K562 (cell line): ENCODE measurements around the gene CTNNB1. TPM values are rescaled to one million over a fixed set of nuclear protein-coding genes. Genes with fewer than 3 reads are reported as not detected.

ENCODE experiments used
- ARID2 ChIP-seq: fragments of 450-650 bp; IDR thresholded peaks from 2 replicates; pipeline ENCODE4 v1.6.1; 2017; ENCODE audit warnings: antibody characterized with exemption, mild to moderate bottlenecking
- ARID3B ChIP-seq: fragments of 250-450 bp; sonication (Bioruptor Pico); IDR thresholded peaks from 2 replicates; pipeline ENCODE4 v1.4.0; 2020; ENCODE audit warnings: borderline replicate concordance
- ASH1L ChIP-seq: fragments of 450-650 bp; IDR thresholded peaks from 2 replicates; pipeline ENCODE4 v1.6.1; 2018; ENCODE audit warnings: borderline replicate concordance, mild to moderate bottlenecking, low read depth; ENCODE audit not compliant: partially characterized antibody
- BRF1 ChIP-seq: IDR thresholded peaks from 3 replicates; pipeline ENCODE4 v1.6.1; 2011; ENCODE audit warnings: borderline replicate concordance, mild to moderate bottlenecking; ENCODE audit not compliant: insufficient read length; ENCODE audit errors: extremely low read depth
- GTF2B ChIP-seq: IDR thresholded peaks from 2 replicates; pipeline ENCODE4 v1.6.1; 2011; ENCODE audit not compliant: insufficient read length; ENCODE audit errors: extremely low read depth
- POLR2AphosphoS5 ChIP-seq: IDR thresholded peaks from 2 replicates; pipeline ENCODE4 v1.6.1; 2011; ENCODE audit warnings: mild to moderate bottlenecking, low read depth, low read length, moderate library complexity; ENCODE audit not compliant: control insufficient read depth, insufficient read depth
- SETDB1 ChIP-seq: IDR thresholded peaks from one replicate; pipeline ENCODE4 v1.6.1; 2012; ENCODE audit warnings: low read length, control low read depth, inconsistent platforms
- SMAD2 ChIP-seq: fragments of 150-350 bp; IDR thresholded peaks from 2 replicates; pipeline ENCODE4 v1.6.1; 2014; ENCODE audit warnings: low read depth, mild to moderate bottlenecking, low read length
- TARDBP ChIP-seq: fragments of 450-650 bp; IDR thresholded peaks from 2 replicates; pipeline ENCODE4 v1.6.1; 2016
- THRAP3 ChIP-seq: fragments of 450-650 bp; IDR thresholded peaks from 2 replicates; pipeline ENCODE4 v1.6.1; 2016; ENCODE audit warnings: mild to moderate bottlenecking, inconsistent platforms, borderline replicate concordance
- ZNF253 ChIP-seq: fragments of 250-450 bp; sonication (Bioruptor Pico); conservative IDR thresholded peaks from 2 replicates; pipeline ENCODE4 v1.6.1; 2021; ENCODE audit warnings: mild to moderate bottlenecking
- ZNF740 ChIP-seq, 3 experiments: fragments of 200-800 bp in 1 of 3; sonication (Bioruptor generic) in 1 of 3; sonication (generic) in 1 of 3; formaldehyde crosslinking in 1 of 3; IDR thresholded peaks; 2 replicates each; pipeline versions ENCODE4 v1.6.1 to v1.8.0; 2016 to 2022; ENCODE audit warnings: mild to moderate bottlenecking in 2 of 3, missing compliant biosample characterization in 2 of 3, missing genetic modification characterization in 2 of 3, missing genetic modification reagents in 1 of 3
- ZNF77 ChIP-seq: fragments of 250-450 bp; sonication (Bioruptor Pico); IDR thresholded peaks from 2 replicates; pipeline ENCODE4 v1.5.0; 2020
- polyA plus RNA-seq, 8 experiments: library from polyadenylated mRNA; depleted of rRNA in 4 of 8; stranded (reverse) in 5 of 8; unstranded in 3 of 8; fragments of >200 nt; fragmentation: Nextera tagmentation in 2 of 8; fragmentation: Illumina TruSeq in 1 of 8; extraction: Ambion mirVana in 2 of 8; extraction: Trizol in 1 of 8; gene quantifications; 2 replicates each; pipeline versions ENCODE4 v1.2.1 to v1.2.3, GENCODE V29; 2011 to 2014; ENCODE audit warnings: inconsistent platforms in 1 of 8, missing spikeins in 1 of 8
- total RNA-seq, 7 experiments: library from RNA; depleted of rRNA in 6 of 7; stranded (reverse); fragments of >200 nt in 6 of 7; fragmentation: Illumina TruSeq in 2 of 7; extraction: Trizol in 2 of 7; gene quantifications; 2 replicates each; pipeline versions ENCODE4 v1.2.1 to v1.2.3, GENCODE V29; 2011 to 2021; ENCODE audit warnings: low replicate concordance in 1 of 7
- TF ChIP-seq, protein P1 (sequence below): fragments of 450-650 bp; IDR thresholded peaks from 2 replicates; pipeline ENCODE4 v1.6.1; 2016; ENCODE audit warnings: borderline replicate concordance
- TF ChIP-seq, protein P2 (sequence below): fragments of 250-450 bp; sonication (Bioruptor Pico); IDR thresholded peaks from 2 replicates; pipeline ENCODE4 v1.4.0; 2020; ENCODE audit warnings: mild to moderate bottlenecking
- TF ChIP-seq, protein P3 (sequence below), 2 experiments: fragments of 450-650 bp in 1 of 2; sonication (generic) in 1 of 2; formaldehyde crosslinking; conservative IDR thresholded peaks; 2 replicates each; pipeline versions ENCODE4 v1.4.0 to v1.8.1; 2020 to 2022; ENCODE audit warnings: mild to moderate bottlenecking in 1 of 2, missing genetic modification reagents in 1 of 2

The CTNNB1 gene
- total and polyA plus RNA-seq, 9 of the 15 experiments (the other 6 are each of a cell fraction or from before 2014, with no cell fraction given) = 44.3 to 193 (median 154) TPM

DNA sequence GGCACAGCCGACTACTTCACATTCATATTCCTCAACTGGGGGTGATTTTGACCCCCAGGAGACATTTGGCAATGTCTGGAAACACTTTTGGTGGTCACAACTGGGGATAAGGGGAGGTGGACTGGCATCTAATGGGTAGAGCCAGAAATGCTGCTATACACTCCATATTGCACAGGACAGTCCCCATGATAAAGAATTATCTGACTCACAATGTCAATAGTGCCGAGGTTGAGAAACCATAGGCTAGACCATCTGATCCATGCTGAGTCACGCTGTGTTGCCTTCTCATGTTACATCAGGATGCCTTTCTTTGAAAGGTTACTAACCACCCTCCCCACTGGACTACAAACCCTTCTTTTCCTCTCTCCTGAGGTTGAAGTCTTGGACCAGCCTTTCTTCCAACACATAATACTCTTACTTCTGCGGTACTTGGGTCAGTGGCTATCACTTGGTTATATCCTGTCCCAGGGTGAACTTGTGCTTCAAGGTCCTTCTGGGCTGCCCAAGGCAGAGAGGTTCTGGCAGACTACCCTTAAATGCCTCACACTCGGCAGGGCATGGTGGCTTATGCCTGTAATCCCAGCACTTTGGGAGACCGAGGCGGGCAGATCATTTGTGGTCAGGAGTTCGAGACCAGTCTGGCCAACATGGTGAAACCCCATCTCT, 68.8 kb downstream of the CTNNB1 start (continued):
- TF ChIP-seq, protein P1, sequence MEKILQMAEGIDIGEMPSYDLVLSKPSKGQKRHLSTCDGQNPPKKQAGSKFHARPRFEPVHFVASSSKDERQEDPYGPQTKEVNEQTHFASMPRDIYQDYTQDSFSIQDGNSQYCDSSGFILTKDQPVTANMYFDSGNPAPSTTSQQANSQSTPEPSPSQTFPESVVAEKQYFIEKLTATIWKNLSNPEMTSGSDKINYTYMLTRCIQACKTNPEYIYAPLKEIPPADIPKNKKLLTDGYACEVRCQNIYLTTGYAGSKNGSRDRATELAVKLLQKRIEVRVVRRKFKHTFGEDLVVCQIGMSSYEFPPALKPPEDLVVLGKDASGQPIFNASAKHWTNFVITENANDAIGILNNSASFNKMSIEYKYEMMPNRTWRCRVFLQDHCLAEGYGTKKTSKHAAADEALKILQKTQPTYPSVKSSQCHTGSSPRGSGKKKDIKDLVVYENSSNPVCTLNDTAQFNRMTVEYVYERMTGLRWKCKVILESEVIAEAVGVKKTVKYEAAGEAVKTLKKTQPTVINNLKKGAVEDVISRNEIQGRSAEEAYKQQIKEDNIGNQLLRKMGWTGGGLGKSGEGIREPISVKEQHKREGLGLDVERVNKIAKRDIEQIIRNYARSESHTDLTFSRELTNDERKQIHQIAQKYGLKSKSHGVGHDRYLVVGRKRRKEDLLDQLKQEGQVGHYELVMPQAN = no peak
- TF ChIP-seq ASH1L (no peak), ZNF253 (no peak), ARID2 (no peak), TARDBP (peak; percentile 59; the same call in 1 of the 2 replicates), ZNF77 (CRISPR knock-in tag) (no peak), SMAD2 (no peak), POLR2AphosphoS5 (no peak), GTF2B (no peak), ZNF740 (CRISPR knock-in tag; IDR thresholded peaks at IDR 0.05) (0 out of 2 replicates have a peak, but pooled peaks have one; percentile 28), ZNF740 (tag; IDR thresholded peaks at IDR 0.05) (no peak), ARID3B (CRISPR knock-in tag) (no peak), SETDB1 (no peak), BRF1 (no peak), THRAP3 (no peak)
- TF ChIP-seq, protein P2, sequence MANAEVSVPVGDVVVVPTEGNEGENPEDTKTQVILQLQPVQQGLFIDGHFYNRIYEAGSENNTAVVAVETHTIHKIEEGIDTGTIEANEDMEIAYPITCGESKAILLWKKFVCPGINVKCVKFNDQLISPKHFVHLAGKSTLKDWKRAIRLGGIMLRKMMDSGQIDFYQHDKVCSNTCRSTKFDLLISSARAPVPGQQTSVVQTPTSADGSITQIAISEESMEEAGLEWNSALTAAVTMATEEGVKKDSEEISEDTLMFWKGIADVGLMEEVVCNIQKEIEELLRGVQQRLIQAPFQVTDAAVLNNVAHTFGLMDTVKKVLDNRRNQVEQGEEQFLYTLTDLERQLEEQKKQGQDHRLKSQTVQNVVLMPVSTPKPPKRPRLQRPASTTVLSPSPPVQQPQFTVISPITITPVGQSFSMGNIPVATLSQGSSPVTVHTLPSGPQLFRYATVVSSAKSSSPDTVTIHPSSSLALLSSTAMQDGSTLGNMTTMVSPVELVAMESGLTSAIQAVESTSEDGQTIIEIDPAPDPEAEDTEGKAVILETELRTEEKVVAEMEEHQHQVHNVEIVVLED (CRISPR knock-in tag) = no peak
- TF ChIP-seq, protein P3, sequence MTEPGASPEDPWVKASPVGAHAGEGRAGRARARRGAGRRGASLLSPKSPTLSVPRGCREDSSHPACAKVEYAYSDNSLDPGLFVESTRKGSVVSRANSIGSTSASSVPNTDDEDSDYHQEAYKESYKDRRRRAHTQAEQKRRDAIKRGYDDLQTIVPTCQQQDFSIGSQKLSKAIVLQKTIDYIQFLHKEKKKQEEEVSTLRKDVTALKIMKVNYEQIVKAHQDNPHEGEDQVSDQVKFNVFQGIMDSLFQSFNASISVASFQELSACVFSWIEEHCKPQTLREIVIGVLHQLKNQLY (CRISPR knock-in tag; conservative IDR thresholded peaks at IDR 0.05) = no peak
